ENCODE data around the gene ELF3.
A peak's percentile ranks its signal among the peaks of the same experiment; 100 is the strongest.

Gene ELF3

GRCh38 chr1:202009326-202010179, 834 bp upstream of the ELF3 start:
- H3K4me2 ChIP-seq (ENCODE audit: low read length), result peak overlapping the region; percentile 28; the same call in 1 of the 2 replicates
- no peak overlapping the region for H2AFZ ChIP-seq (ENCODE audit: low read length)
- no peaks in the 10 kb centered on the region for H4K20me1 ChIP-seq (ENCODE audit: insufficient read depth, low read length)
- peak; percentile 90 for TF ChIP-seq CTCF (IDR thresholded peaks at IDR 0.05; ENCODE audit: low read length)
- no peak for TF ChIP-seq EZH2 (IDR thresholded peaks at IDR 0.05; ENCODE audit: borderline replicate concordance, low read length)
- peak overlapping the region; percentile 8 for H3K4me3 ChIP-seq (ENCODE audit: low read depth, low read length, poor library complexity, severe bottlenecking)
- H3K79me2 ChIP-seq (ENCODE audit: insufficient read depth, low read length), result no peaks in the 10 kb centered on the region
- H3K36me3 ChIP-seq (ENCODE audit: insufficient read depth, low read length), result no peaks in the 10 kb centered on the region
- no peak overlapping the region for H3K27ac ChIP-seq (ENCODE audit: low read depth, low read length, poor library complexity, severe bottlenecking)
- no peaks in the 10 kb centered on the region for H3F3A ChIP-seq (ENCODE audit: insufficient read depth, low read length)
- no peaks in the 10 kb centered on the region for H3K27me3 ChIP-seq (ENCODE audit: insufficient read depth, low read length)
- H3K9me2 ChIP-seq (ENCODE audit: low read depth, low read length), result no peaks in the 10 kb centered on the region
- peak overlapping the region; percentile 15; the same call in 1 of the 2 replicates for H3K9ac ChIP-seq (ENCODE audit: low read length)
- peaks cover 11% of the 10 kb centered on the region for H3K4me1 ChIP-seq (ENCODE audit: insufficient read depth, low read length, severe bottlenecking)
- H3K9me3 ChIP-seq (ENCODE audit: low read length), result no peaks in the 10 kb centered on the region

- H3K4me1 ChIP-seq (ENCODE audit: insufficient read depth, low read length, severe bottlenecking), result peaks cover 11% of the 10 kb centered on the region
- no peak overlapping the region for H3K4me2 ChIP-seq (ENCODE audit: low read length)
- H3F3A ChIP-seq (ENCODE audit: insufficient read depth, low read length), result no peaks in the 10 kb centered on the region
These were observed 1.6 kb downstream of the ELF3 start for GRCh38 chr1:202011994-202012393.

More at GRCh38 chr1:202011994-202012393, 1.6 kb downstream of the ELF3 start:
- no peaks in the 10 kb centered on the region for H3K36me3 ChIP-seq (ENCODE audit: insufficient read depth, low read length)
- H3K9ac ChIP-seq (ENCODE audit: low read length), result no peak overlapping the region
- no peak overlapping the region for H3K27ac ChIP-seq (ENCODE audit: low read depth, low read length, poor library complexity, severe bottlenecking)
- H3K79me2 ChIP-seq (ENCODE audit: insufficient read depth, low read length), result no peaks in the 10 kb centered on the region
- H3K9me3 ChIP-seq (ENCODE audit: low read length), result no peaks in the 10 kb centered on the region
- H3K4me3 ChIP-seq (ENCODE audit: low read depth, low read length, poor library complexity, severe bottlenecking), result no peak overlapping the region
- TF ChIP-seq EZH2 (IDR thresholded peaks at IDR 0.05; ENCODE audit: borderline replicate concordance, low read length) (no peak), CTCF (IDR thresholded peaks at IDR 0.05; ENCODE audit: low read length) (no peak)
- 0 out of 2 replicates have a peak, but pooled peaks cover 3% of the 10 kb centered on the region for H3K27me3 ChIP-seq (ENCODE audit: insufficient read depth, low read length)
- H2AFZ ChIP-seq (ENCODE audit: low read length), result no peak overlapping the region
- no peaks in the 10 kb centered on the region for H3K9me2 ChIP-seq (ENCODE audit: low read depth, low read length)
- H4K20me1 ChIP-seq (ENCODE audit: insufficient read depth, low read length), result no peaks in the 10 kb centered on the region
